Stimulated activated CD4-positive, alpha-beta T cell treated with anti-CD3 and anti-CD28 coated beads, Interleukin-12 subunit alpha, Interleukin-12 subunit beta, amount 100 ng/mL, for 24 hours (primary cell): ENCODE measurements around the gene CRMP1.

Experiments
- DNase-seq, 2 experiments: peaks; one replicate each; pipeline ENCODE4 v3.0.0-alpha.2; 2020; ENCODE audit warnings: low read depth in 2 of 2

Gene CRMP1

DNA sequence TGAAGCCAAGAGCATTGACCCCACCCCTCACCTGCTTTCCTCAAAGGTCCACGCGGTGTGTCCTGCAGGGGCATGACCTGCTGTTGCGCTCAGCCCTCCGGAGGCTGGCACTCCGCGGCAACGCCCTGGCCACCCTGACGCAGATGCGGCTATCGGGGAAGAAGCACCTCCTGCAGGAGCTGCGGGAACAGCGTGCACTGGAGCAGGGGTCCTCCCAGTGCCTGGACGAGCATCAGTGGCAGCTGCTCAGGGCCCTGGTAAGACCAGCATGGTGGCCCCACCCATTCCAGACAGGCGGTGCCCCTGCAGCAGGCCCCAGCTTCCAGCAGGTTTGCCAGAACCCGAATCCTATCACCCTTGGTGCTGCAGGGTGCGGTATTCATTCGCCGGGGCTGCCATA, 95.9 kb downstream of the CRMP1 start:
- DNase-seq = no peak

DNA sequence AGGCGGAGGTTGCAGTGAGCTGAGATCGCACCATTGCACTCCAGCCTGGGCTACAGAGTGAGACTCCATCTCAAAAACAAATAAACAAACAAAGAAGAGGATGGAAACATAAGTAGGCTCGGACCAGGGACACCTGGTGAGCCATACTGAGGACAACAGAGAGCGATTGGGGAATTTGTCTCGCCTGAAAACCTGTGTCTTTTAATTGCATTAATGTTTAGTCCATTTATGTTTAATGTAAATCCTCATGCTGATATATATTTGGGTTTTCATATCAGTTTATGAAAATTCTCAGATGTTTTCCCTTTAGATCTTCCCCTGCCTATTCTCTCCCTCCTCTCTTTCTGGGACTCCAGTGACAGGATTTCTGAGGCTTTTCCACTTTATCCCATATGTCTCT, 97.3 kb downstream of the CRMP1 start:
- no peak for DNase-seq

DNA sequence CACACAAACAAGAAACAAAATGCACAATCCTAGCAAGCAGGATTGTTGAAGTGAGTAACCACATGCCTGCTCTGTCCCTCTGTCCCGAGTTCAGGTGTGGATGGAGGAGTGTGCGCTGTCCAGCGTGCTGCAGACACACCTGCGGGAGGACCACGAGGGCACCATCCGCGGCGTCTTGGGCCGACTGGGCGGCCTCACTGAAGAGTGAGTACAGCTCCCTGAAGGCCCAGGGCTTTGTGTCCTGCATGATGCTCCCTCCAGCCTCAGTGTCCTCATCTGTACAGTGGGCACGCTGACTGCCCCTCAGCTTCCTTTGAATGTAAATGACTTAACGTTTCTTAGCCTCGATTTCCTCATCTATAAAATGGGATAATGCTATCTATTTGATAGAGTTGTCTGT, 99.4 kb downstream of the CRMP1 start:
- no peak for DNase-seq

DNA sequence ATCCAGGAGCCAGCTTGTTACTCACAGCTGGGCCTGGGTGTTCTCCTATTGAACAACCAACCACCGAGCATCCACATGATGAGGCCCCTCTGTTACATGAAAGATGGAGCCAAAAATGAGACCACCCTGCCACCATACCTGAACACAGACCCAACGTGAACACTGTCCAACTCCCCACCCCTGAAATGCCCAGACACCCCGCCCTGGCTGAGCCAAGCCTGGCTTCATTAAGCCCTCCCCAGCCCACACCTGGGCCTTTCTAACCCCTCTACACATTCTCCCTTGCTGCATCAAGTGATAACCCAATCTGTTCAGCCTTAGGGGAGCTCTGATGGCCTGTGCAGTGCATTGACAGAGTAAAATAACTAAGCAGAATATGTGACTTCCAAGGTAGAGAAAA, 101.2 kb downstream of the CRMP1 start:
- no peak for DNase-seq

DNA sequence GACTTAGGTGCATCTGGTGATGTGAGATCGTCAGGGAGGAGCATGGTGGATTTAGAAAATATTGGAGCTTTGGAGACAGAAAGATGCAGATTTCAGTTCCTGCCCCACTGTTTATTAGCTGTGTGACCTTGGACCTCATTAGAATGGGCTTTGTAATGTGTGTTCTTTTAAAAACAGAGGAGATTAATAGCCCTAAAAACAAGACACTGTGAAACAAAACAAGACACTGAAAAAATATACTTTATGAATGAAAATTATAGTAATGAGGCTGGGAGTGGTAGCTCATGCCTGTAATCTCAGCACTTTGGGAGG, 102.4 kb downstream of the CRMP1 start:
- DNase-seq = no peak

DNA sequence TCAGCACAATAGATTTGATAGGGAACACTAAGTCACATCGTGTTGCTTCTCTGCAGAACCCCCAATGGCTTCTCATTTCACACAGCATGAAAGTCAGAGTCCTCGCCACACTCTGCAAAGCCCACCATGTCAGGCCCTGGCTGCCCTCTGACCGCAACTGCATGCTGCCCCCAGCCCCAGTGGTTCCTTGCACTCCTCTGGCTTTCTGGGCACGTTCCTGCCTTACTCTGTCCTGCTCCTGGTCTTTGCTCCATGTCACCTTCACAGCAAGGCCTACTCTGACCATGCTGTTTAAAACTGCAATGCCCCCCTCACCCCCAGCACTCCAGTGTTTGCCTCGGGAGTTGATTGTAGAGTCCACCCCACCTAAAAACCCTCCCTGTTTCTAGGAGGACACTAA, 103.7 kb downstream of the CRMP1 start:
- DNase-seq = no peak

- no peak for DNase-seq
Measured at GRCh38 chr4:5788144-5788543, 104.7 kb downstream of the CRMP1 start.

GRCh38 chr4:5787311-5787710, 105.6 kb downstream of the CRMP1 start:
- DNase-seq = no peak

DNA sequence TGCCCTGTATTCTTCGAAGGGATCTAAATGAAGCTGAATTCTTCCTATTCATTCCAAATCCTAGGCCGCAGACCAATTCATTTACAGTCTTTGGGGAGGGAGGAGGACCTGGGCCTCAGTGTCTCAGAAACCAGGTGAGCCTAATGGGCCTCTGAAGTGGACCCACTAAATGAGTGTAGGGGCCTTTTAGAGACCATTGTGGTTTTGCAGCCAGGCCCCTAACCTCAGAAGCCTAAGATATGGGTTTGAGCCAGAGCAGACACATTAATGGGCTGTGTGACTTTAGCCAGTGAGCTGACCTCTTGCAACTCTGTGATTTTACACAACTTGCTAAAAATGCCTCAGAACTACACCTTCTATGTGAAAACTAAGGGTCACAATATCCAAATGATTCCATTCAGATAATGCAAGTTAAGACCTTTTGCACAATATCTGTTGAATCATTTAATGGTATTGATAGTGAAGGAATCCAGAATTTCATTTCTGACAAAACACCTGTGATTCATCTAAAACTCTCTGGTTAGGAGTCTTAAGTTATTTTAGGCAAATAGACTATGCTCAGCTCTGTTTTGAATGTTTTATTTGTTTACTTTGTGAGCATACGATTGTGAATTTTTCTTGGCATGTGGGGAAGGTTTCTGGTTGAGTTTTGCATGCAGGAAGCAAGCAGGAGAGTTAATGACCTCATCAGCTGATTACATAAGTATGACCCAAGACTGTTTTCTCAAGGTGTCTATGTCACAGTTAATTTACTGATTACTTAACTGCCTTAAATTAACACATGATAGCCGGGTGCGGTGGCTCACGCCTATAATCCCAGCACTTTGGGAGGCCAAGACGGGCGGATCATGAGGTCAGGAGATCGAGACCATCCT, 106.8 kb downstream of the CRMP1 start:
- no peak for DNase-seq

DNA sequence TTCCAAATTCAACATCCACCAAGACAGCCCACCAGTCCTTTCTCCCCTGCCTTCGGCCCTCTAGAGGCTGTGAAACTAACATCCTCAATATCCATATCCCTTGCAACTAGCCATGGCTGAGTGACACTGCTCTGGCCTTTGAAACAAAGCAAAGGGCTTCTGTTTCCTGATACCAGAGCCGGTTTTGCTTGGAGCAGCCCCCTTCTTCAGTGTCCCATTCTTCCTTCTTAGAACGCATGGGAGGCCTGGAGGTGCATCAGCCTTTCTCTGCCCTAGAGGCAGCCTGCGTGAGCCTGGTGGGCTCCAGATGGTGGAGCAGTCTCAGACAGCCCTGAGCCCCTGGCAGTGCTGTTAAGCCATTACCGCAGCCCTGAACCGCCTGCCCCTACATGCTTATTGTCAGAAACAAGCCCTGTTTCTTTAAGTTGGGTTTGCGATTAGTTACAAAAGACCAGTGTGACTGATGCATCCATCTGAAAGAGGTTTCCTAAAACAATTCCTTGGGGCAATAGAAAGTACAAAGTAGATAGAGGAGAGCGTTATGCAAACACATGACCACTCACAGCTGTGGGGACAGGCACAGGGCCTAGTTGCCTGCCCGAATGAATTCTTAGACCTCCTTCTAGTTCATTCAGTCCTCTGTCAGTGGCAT, 107.8 kb downstream of the CRMP1 start:
- no peak for DNase-seq

- DNase-seq = no peak
Measured at GRCh38 chr4:5784021-5784420, 108.9 kb downstream of the CRMP1 start.

DNA sequence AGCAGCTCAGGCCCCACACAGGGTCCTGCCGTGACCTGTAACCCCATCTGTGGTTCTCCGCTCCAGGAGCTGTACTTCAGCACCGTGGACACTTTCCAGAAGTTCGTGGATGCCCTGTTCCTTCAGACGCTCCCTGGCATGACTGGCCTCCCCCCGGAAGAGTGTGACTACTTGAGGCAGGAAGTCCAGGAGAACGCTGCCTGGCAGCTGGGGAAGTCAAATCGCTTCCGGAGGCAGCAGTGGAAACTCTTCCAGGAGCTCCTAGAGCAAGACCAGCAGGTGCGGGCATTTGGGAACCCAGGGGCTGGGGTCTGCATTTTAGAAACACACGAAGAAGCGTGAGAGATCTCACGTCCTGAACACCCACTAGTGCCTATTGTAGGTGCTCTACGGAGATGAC, 109.4 kb downstream of the CRMP1 start:
- no peak for DNase-seq

DNA sequence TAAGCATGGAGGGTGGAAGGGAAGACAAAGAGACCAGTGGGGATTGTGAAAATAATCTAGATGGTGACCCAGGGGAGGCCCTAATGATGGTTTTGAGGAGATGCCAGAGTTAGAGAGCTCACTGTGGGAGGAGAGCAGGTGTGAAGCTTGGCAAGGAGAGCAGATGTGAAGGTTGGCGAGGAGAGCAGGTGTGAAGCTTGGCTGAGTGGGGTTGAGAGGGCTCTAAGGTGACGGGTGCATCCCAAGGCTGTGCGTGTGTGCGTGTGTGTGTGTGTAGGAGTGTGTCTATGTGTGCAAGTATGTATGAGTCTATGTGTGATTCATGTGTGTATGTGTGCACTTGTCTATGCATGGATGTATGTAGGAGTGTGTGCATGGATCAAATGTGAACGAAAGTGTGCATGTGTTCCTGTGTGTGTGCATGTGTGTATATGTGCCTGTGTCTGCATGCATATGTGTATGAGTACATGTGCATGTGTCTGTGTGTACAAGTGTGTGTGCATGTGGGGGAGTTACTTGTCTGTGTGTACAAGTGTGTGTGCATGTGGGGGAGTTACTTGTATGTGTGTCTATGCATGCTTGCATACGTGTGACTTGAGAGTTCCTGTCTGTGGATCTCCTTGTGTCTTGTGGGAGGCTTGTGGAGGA, 109.9 kb downstream of the CRMP1 start:
- DNase-seq = no peak

DNA sequence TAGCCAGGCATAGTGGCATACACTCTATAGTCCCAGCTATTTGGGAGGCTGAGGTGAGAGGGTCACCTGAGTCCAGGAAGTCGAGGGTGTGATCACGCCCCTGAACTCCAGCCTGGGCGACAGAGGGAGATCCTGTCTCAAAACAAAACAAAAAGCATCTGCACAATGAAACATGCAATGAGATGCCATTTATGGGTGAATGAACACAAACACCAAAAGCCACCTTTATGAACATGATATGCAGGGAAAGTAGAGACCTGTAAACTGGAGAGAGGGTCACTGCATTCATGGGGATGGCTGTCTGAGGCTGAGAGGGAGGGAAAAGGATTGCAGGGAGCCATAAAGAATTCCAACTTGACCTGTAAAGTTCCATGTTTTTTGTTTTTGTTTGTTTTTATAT, 111.2 kb downstream of the CRMP1 start:
- no peak for DNase-seq

GRCh38 chr4:5780831-5781480, 111.9 kb downstream of the CRMP1 start:
- no peak for DNase-seq

DNA sequence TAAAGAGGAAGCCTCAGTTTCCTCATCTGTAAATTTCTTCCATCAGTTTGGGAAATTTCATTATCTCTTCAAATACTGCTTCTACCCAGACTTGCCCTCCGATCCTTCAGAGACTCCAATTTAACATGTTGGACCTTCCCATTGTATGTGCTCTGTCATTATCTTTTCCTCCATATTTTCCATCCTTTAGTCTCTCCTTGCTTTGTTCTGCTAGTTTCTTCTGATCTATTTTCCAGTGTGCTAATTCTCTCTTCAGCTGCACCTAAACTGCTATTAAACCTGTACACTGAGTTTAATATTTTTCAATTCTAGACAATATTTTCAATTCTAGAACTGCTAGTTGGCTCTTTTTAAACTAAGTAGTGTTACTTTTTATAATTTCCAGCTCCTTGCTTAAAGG, 116.4 kb downstream of the CRMP1 start:
- DNase-seq = no peak

GRCh38 chr4:5774416-5775036, 118.4 kb downstream of the CRMP1 start:
- no peak for DNase-seq

- DNase-seq = no peak
Measured at GRCh38 chr4:5773271-5773555, 119.7 kb downstream of the CRMP1 start.

DNA sequence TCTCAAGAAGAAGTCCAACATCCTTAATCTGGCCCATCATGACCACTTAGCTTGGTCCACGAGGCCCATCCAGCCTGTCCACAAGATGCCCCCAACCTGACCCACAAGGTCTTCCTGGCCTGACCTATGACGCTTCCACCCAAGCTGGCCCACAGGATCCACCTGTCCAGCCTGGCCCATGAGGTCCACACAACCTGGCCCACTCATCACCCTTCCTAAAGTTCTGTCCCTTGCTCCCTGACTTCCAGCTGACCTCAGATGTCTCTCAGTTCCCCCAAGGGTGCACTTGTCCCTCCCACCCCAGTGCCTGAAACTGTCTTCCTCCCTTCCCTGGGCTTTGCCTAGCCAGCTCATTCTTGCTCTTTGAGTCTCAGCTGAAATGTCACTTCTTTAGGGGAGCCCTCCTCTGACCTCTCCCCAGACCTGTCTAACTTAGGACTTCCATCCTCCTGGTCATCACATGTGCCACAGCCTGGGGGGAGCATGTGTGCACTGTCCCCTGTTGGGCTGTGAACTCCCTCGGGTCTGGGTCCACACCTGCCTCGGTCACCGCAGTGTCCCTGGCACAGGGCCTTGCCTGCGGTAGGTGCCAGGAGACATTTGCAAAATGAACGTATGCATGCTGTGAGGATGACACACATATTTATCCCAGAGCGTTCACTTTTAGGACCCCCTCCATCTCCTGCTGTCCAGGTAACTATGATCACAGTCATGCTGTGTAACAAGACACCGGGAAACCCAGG, 120.2 kb downstream of the CRMP1 start:
- DNase-seq = no peak
